HepG2 (cell line): ENCODE results near the gene ZBTB43. TPM values are rescaled to one million over a fixed set of nuclear protein-coding genes. Genes with fewer than 3 reads are reported as not detected.

Experiments
- ATAC-seq: fragments of 200-7000 bp; cut with Tn5 transposase; 3 replicates; pipeline ENCODE4 v1.9.1; 2020; ENCODE audit warnings: mild to moderate bottlenecking, moderate library complexity
- BruUV-seq: library from RNA; stranded (reverse); fragments of 400-500 nt; replicated peaks from 2 replicates; lab custom pipeline; 2021; lab: Mats Ljungman, UMichigan
- CTCF ChIA-PET: fragments of 300-600 bp; formaldehyde crosslinking; extraction: SDS; loops from one replicate; lab custom pipeline; 2021; ENCODE audit warnings: low total read pairs, inconsistent platforms, low intra/inter-chr PET ratio; lab: Yijun Ruan, JAX
- POLR2A ChIA-PET: fragments of 350-600 bp; sonication (Branson Sonifier 250); formaldehyde crosslinking; loops from one replicate; lab custom pipeline; 2020; ENCODE audit warnings: antibody characterized with exemption, inconsistent platforms; lab: Yijun Ruan, JAX
- DNase-seq: peaks from one replicate; pipeline ENCODE4 v3.0.0-alpha.2; 2015; ENCODE audit warnings: low spot score
- FAIRE-seq: peaks from 3 replicates; lab custom pipeline; 2011; peaks lifted over from hg19 to GRCh38; lab: Jason Lieb, UNC
- H2AFZ ChIP-seq: one replicate; pipeline ENCODE4 v1.6.1; 2011; ENCODE audit warnings: low read length, inconsistent platforms
- H3K27ac ChIP-seq: fragments of 300-600 bp; 3 replicates; pipeline ENCODE4 v1.8.0; 2011; ENCODE audit warnings: mixed run types, mild to moderate bottlenecking, mixed read lengths, low read length, inconsistent platforms; ENCODE audit not compliant: insufficient read depth; ENCODE audit errors: extremely low read length
- H3K27me3 ChIP-seq, 2 experiments: fragments of 200-600 bp in 1 of 2; 2 replicates in 1 of 2; 3 replicates in 1 of 2; pipeline versions ENCODE4 v1.6.0 to v1.8.0; 2011; ENCODE audit warnings: low read length in 2 of 2, mild to moderate bottlenecking in 2 of 2, moderate library complexity in 2 of 2, inconsistent platforms in 1 of 2; ENCODE audit not compliant: insufficient read depth in 2 of 2, control insufficient read depth in 1 of 2
- H3K36me3 ChIP-seq, 2 experiments: fragments of 200-600 bp in 1 of 2; replicated peaks in 1 of 2; 2 replicates in 1 of 2; 3 replicates in 1 of 2; pipeline versions ENCODE4 v1.5.1 to v1.8.0; 2011; ENCODE audit warnings: low read length in 2 of 2, inconsistent platforms in 1 of 2; ENCODE audit not compliant: insufficient read depth in 2 of 2, control insufficient read depth in 1 of 2
- H3K4me1 ChIP-seq: 2 replicates; pipeline ENCODE4 v1.5.1; 2012; ENCODE audit warnings: low read length, inconsistent platforms; ENCODE audit not compliant: insufficient read depth
- H3K4me2 ChIP-seq: 2 replicates; pipeline ENCODE4 v1.6.0; 2011; ENCODE audit warnings: low read depth, low read length, inconsistent platforms
- H3K4me3 ChIP-seq, 3 experiments: fragments of 200-600 bp in 1 of 3; sonication (generic), shearing (Covaris generic) in 1 of 3; replicated peaks in 1 of 3; 2 replicates each; pipeline ENCODE4 v1.5.1; 2011 to 2016; ENCODE audit warnings: low read length in 3 of 3, inconsistent platforms in 2 of 3, low read depth in 2 of 3, mild to moderate bottlenecking in 2 of 3, control low read depth in 1 of 3, mixed read lengths in 1 of 3; ENCODE audit not compliant: insufficient read depth in 1 of 3
- H3K79me2 ChIP-seq: one replicate; pipeline ENCODE4 v1.6.1; 2011; ENCODE audit warnings: low read length, inconsistent platforms; ENCODE audit not compliant: insufficient read depth
- H3K9ac ChIP-seq: 2 replicates; pipeline ENCODE4 v1.6.0; 2011; ENCODE audit warnings: mild to moderate bottlenecking, low read depth, low read length, inconsistent platforms; ENCODE audit not compliant: insufficient read depth
- H3K9me3 ChIP-seq: 2 replicates; pipeline ENCODE4 v1.5.1; 2012; ENCODE audit warnings: mild to moderate bottlenecking, low read length
- H4K20me1 ChIP-seq: 2 replicates; pipeline ENCODE4 v1.6.0; 2011; ENCODE audit warnings: inconsistent platforms, mild to moderate bottlenecking, low read length, moderate library complexity; ENCODE audit not compliant: insufficient read depth
- BCLAF1 ChIP-seq: fragments of 450-650 bp; IDR thresholded peaks from 2 replicates; pipeline ENCODE4 v1.6.1; 2017; ENCODE audit warnings: mild to moderate bottlenecking
- ETV5 ChIP-seq: IDR thresholded peaks from 2 replicates; pipeline ENCODE4 v1.6.1; 2018; ENCODE audit warnings: missing biosample characterization, missing genetic modification reagents, inconsistent platforms, borderline replicate concordance
- HDAC1 ChIP-seq: sonication (generic); formaldehyde crosslinking; IDR thresholded peaks from 2 replicates; pipeline ENCODE4 v1.5.1; 2020; ENCODE audit warnings: mild to moderate bottlenecking, missing genetic modification reagents
- HMGA1 ChIP-seq: sonication (generic); formaldehyde crosslinking; conservative IDR thresholded peaks from 2 replicates; pipeline ENCODE4 v1.4.0; 2020; ENCODE audit warnings: missing genetic modification reagents
- JDP2 ChIP-seq: sonication (generic); formaldehyde crosslinking; IDR thresholded peaks from 2 replicates; pipeline ENCODE4 v1.8.1; 2022; ENCODE audit warnings: missing genetic modification reagents, borderline replicate concordance
- MTF1 ChIP-seq: sonication (generic); formaldehyde crosslinking; IDR thresholded peaks from 2 replicates; pipeline ENCODE4 v1.5.0; 2020; ENCODE audit warnings: missing genetic modification reagents
- NCOA2 ChIP-seq: sonication (generic); formaldehyde crosslinking; IDR thresholded peaks from 2 replicates; pipeline ENCODE4 v1.8.0; 2022; ENCODE audit warnings: inconsistent platforms
- SPEN ChIP-seq: sonication (generic); formaldehyde crosslinking; IDR thresholded peaks from 2 replicates; pipeline ENCODE4 v1.5.1; 2020; ENCODE audit warnings: low read depth, mild to moderate bottlenecking, missing genetic modification reagents
- THAP11 ChIP-seq: IDR thresholded peaks from 2 replicates; pipeline ENCODE4 v1.6.1; 2016; ENCODE audit warnings: missing biosample characterization, missing genetic modification reagents
- TOE1 ChIP-seq: sonication (generic); formaldehyde crosslinking; IDR thresholded peaks from 2 replicates; pipeline ENCODE4 v1.4.0; 2020; ENCODE audit warnings: mild to moderate bottlenecking, missing genetic modification reagents
- XBP1 ChIP-seq: sonication (generic); formaldehyde crosslinking; IDR thresholded peaks from 2 replicates; pipeline ENCODE4 v1.5.0; 2020; ENCODE audit warnings: missing genetic modification reagents
- ZBTB40 ChIP-seq, 2 experiments: fragments of 450-650 bp in 1 of 2; sonication (generic) in 1 of 2; formaldehyde crosslinking in 1 of 2; IDR thresholded peaks; 2 replicates each; pipeline versions ENCODE4 v1.6.1 to v1.8.0; 2016 to 2022; ENCODE audit warnings: antibody characterized with exemption in 1 of 2, mild to moderate bottlenecking in 1 of 2, missing genetic modification reagents in 1 of 2
- ZNF263 ChIP-seq: sonication (generic); formaldehyde crosslinking; IDR thresholded peaks from 2 replicates; pipeline ENCODE4 v1.4.0; 2020; ENCODE audit warnings: missing genetic modification reagents
- ZSCAN12 ChIP-seq: sonication (generic); formaldehyde crosslinking; IDR thresholded peaks from 2 replicates; pipeline ENCODE4 v1.9.0; 2021; ENCODE audit warnings: mild to moderate bottlenecking, missing genetic modification reagents
- WGBS: methylation state at CpG from one replicate; pipeline ENCODE4 v1.1.6; 2017; ENCODE audit warnings: low lambda C conversion rate; 5-methylcytosine and 5-hydroxymethylcytosine counted together
- in situ Hi-C: cut with HindIII; loops from 2 replicates; pipeline ENCODE4 v1.10.0; 2017; ENCODE audit warnings: low pct_unique_long_range_greater_than_20kb; ENCODE audit not compliant: extremely low pct_ligation_motif_present
- intact Hi-C: fragments of 100-400 bp; cut with micrococcal nuclease; formaldehyde crosslinking; loops from one replicate; pipeline ENCODE4 v1.10.0; 2022; ENCODE audit not compliant: unreplicated experiment
- polyA plus RNA-seq, 8 experiments: library from polyadenylated mRNA; depleted of rRNA in 3 of 8; stranded (reverse) in 7 of 8; unstranded in 1 of 8; fragments of >200 nt; fragmentation: Illumina TruSeq in 4 of 8; extraction: Trizol in 4 of 8; gene quantifications; 2 replicates each; pipeline versions ENCODE4 v1.2.1 to v1.2.3, GENCODE V29; 2011 to 2016; ENCODE audit warnings: low read depth in 4 of 8, missing spikeins in 1 of 8, mixed read lengths in 1 of 8; ENCODE audit not compliant: insufficient read depth in 1 of 8
- total RNA-seq, 5 experiments: library from RNA; depleted of rRNA; stranded (reverse); fragments of >200 nt; fragmentation: Illumina TruSeq; extraction: Trizol; gene quantifications; 2 replicates each; pipeline ENCODE4 v1.2.3, GENCODE V29; 2016; ENCODE audit warnings: low read depth in 1 of 5

Gene ZBTB43
- total and polyA plus RNA-seq, 2 of the 13 experiments (the other 11 are each of a cell fraction or from before 2014, with no cell fraction given), result 7.1 to 31.4 TPM

DNA sequence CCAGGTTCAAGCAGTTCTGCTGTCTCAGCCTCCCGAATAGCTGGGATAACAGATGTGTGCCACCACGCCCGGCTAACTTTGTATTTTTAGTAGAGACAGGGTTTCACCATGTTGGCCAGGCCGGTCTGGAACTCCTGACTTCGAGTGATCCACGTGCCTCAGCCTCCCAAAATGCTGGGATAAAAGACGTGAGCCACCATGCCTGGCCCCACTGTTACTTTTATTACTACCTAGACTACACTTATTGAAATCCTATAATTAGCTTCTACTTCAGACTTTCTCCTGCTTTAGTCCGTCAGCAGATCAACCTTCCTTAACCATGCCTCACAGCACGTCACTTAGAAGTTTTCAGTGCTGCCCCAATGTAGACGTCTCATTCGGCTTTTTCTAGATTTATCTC, 8.2 kb downstream of the ZBTB43 start:
- ATAC-seq, result no peak
- WGBS, result 97% methylated on average over 11 of the region's 11 CpGs
- peaks cover 18% of the 10 kb centered on the region for H3K4me1 ChIP-seq
- ChIA-PET POLR2A (no interaction called here), CTCF (no interaction called here)
- no peak overlapping the region for H3K4me3 ChIP-seq
- H3K79me2 ChIP-seq, result peaks cover 64% of the 10 kb centered on the region
- intact Hi-C loops, result no loop called here
- FAIRE-seq, result no peak
- no peak overlapping the region for H3K27ac ChIP-seq
- H4K20me1 ChIP-seq, result no peaks in the 10 kb centered on the region
- no peak for DNase-seq
- no peak overlapping the region for H2AFZ ChIP-seq
- in situ Hi-C loops, result no loop called here
- no peak overlapping the region for H3K9ac ChIP-seq
- H3K27me3 ChIP-seq, result no peaks in the 10 kb centered on the region
- BruUV-seq, result no TSS peak
- no peak overlapping the region for H3K4me2 ChIP-seq
- peaks cover 0 to 29% of the 10 kb centered on the region in 2 experiments; a peak in 3 of 5 replicates for H3K36me3 ChIP-seq
- H3K9me3 ChIP-seq, result peaks cover 11% of the 10 kb centered on the region
- TF ChIP-seq JDP2 (CRISPR knock-in tag) (no peak), ZSCAN12 (CRISPR knock-in tag) (no peak), THAP11 (CRISPR knock-in tag) (no peak), ZBTB40 (IDR thresholded peaks at IDR 0.05) (no peak), ZBTB40 (CRISPR knock-in tag; IDR thresholded peaks at IDR 0.05) (no peak), HDAC1 (CRISPR knock-in tag) (no peak), ZNF263 (CRISPR knock-in tag) (no peak), NCOA2 (CRISPR knock-in tag) (no peak), XBP1 (CRISPR knock-in tag) (no peak), BCLAF1 (no peak), SPEN (CRISPR knock-in tag) (no peak), TOE1 (CRISPR knock-in tag) (no peak), MTF1 (CRISPR knock-in tag) (no peak), ETV5 (CRISPR knock-in tag) (no peak), HMGA1 (CRISPR knock-in tag) (no peak)
